Umbilical cord (tissue), 2 donors: ENCODE results near the gene KRTAP27-1. TPM values are rescaled to one million over a fixed set of nuclear protein-coding genes. Genes with fewer than 3 reads are reported as not detected.

Experiments
- DNase-seq: peaks from one replicate; pipeline ENCODE4 v3.0.0-alpha.2; 2015; ENCODE audit warnings: low spot score
- total RNA-seq: library from RNA; depleted of rRNA; stranded (reverse); fragments of >200 nt; gene quantifications from one replicate; pipeline ENCODE4 v1.2.3, GENCODE V29; 2014; ENCODE audit warnings: low replicate concordance; ENCODE audit not compliant: insufficient read depth

Gene KRTAP27-1
- total RNA-seq, 1 donor from 2014 or later, result not detected

DNA sequence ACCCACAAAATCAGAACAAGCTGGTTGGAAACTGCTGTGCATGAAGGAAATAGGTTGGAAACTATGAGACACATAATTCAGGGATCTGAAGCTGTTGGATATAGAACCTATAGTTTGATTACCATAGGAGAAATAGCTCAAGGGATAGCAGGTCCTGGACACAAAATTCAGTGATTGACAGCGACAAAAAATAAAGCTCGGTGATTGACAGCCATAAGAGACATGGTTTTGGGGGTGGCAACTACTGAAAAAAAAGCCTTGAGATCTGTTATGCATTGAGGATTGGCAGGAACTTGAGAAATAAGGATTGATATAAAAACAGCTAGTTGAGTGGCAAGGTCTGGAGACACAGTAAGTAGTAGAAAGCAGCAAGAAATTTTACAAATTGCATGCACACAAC, 48.3 kb downstream of the KRTAP27-1 start, which contains the start of gene KRTAP25-1:
Gene KRTAP25-1, minus strand, starts transcription at position 300 of the 400 bp plus-strand sequence. Its CDS starts 24 bp downstream, at position 276.
- DNase-seq, result no peak

Other genes starting within 250 kb of the KRTAP27-1 start
- not detected for gene CLDN17, start 170.9 kb downstream of the KRTAP27-1 start, total RNA-seq
- 6.3 TPM for gene CLDN8, start 121.6 kb downstream of the KRTAP27-1 start, total RNA-seq
- gene KRTAP24-1, start 54.7 kb downstream of the KRTAP27-1 start, total RNA-seq, result 9.9 TPM
- not detected for gene KRTAP25-1, start 48.2 kb downstream of the KRTAP27-1 start, total RNA-seq
- gene KRTAP26-1, start 17.4 kb downstream of the KRTAP27-1 start, total RNA-seq, result not detected
- not detected for gene KRTAP23-1, start 10.9 kb upstream of the KRTAP27-1 start, total RNA-seq
- 1.2 TPM for gene KRTAP13-2, start 34.6 kb upstream of the KRTAP27-1 start, total RNA-seq
- not detected for gene KRTAP13-1, start 58.3 kb upstream of the KRTAP27-1 start, total RNA-seq
- gene KRTAP13-3, start 88.2 kb upstream of the KRTAP27-1 start, total RNA-seq, result not detected
- gene KRTAP13-4, start 92.5 kb upstream of the KRTAP27-1 start, total RNA-seq, result 3.4 TPM
- 5.5 TPM for gene KRTAP15-1, start 102.6 kb upstream of the KRTAP27-1 start, total RNA-seq
- not detected for gene KRTAP19-1, start 142.7 kb upstream of the KRTAP27-1 start, total RNA-seq
- gene KRTAP19-2, start 149.7 kb upstream of the KRTAP27-1 start, total RNA-seq, result 8.2 TPM
- not detected for gene KRTAP19-3, start 154.3 kb upstream of the KRTAP27-1 start, total RNA-seq
- gene KRTAP19-4, start 159.5 kb upstream of the KRTAP27-1 start, total RNA-seq, result not detected
- 13.0 TPM for gene KRTAP19-5, start 164.4 kb upstream of the KRTAP27-1 start, total RNA-seq
- not detected for gene KRTAP19-6, start 204.2 kb upstream of the KRTAP27-1 start, total RNA-seq
- gene KRTAP19-7, start 223.6 kb upstream of the KRTAP27-1 start, total RNA-seq, result not detected